ENCODE data around the gene SLAMF7.
A peak's percentile ranks its signal among the peaks of the same experiment; 100 is the strongest.

Gene SLAMF7

DNA sequence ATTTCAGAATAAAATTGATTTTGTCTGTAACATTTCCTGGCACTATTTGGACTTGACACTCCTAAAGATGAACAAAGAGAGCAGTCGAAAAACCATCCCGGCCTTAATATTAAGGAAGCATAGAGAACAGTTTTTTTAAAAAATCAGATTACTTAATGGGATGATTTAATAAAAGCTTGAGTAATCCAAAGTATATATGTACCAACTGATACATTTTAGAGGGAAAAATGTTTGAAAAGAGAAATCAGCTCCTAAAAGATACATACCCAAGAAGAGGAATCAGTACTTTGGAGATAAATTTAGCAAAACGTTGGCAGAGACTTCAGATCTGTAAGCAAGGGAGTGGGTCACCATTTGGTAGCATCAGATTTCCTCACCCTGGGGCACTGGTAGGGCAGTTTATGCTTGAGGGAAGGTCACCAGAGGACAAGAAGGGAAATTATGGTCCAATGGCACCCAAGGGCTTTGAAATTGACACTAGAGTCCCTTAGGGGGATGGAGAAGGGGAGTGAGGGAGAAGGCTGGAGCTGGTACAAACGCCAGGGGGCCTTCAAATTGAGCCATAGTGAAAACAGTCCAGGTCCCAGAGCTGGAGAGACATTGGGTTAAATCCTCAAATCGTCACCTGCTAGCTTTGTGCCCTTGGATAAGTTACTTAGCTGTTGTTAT, 5.9 kb downstream of the SLAMF7 start:
- FAIRE-seq = no peak
- DNase-seq (ENCODE audit: low spot score) = no peak

GRCh38 chr1:160745551-160745950, 6.5 kb downstream of the SLAMF7 start:
- no peak for DNase-seq (ENCODE audit: low spot score)
- FAIRE-seq = no peak

GRCh38 chr1:160746836-160747500, 7.9 kb downstream of the SLAMF7 start:
- DNase-seq (ENCODE audit: low spot score) (no peak), FAIRE-seq (no peak)

GRCh38 chr1:160747717-160748116, 8.7 kb downstream of the SLAMF7 start:
- DNase-seq (ENCODE audit: low spot score) (no peak), FAIRE-seq (no peak)

DNA sequence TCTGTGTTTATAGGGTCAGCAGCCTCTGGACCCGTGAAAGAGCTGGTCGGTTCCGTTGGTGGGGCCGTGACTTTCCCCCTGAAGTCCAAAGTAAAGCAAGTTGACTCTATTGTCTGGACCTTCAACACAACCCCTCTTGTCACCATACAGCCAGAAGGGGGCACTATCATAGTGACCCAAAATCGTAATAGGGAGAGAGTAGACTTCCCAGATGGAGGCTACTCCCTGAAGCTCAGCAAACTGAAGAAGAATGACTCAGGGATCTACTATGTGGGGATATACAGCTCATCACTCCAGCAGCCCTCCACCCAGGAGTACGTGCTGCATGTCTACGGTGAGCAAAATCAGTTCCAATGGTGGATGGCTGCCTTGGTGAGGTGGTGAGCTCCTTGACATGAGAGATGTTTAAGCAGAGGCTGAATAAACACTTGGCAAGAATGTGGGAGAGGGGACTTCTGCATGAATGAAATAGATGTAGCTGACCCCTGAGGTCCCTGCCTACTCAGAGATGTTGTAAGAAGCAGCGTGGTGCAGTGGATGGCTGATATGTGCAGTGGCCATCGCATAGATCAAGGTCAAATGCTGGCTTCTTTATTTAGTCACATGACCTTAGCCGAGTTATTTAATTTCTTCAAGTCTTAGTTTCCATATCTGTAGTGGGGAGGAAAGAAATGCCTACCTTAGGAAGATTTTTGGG, 9.3 kb downstream of the SLAMF7 start:
- FAIRE-seq (peak; percentile 46), DNase-seq (ENCODE audit: low spot score) (peak; percentile 71)

- FAIRE-seq (no peak), DNase-seq (ENCODE audit: low spot score) (peak; percentile 40)
These were observed 9.8 kb downstream of the SLAMF7 start for GRCh38 chr1:160748878-160749269.

- FAIRE-seq = no peak
These were observed 11.6 kb downstream of the SLAMF7 start for GRCh38 chr1:160750608-160751007.

DNA sequence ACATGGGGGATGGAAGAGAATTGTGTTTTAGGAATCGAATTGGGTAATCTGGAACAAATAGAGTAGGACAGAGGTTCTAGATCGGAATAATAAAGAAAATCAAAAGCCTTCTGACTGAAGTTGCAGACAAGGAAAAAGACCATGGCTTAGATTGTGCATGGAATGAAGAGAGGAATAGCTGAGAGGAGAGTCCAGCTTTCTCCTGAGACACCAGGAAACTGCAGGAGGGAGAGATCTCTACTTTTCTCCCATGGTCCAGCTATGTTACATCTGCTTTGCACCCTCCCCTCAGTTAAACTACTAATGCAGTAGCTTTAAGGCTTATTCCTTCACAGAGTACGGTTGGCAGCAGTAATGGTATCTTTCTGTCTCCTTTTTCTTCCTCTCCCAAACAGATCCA, 13.4 kb downstream of the SLAMF7 start:
- FAIRE-seq (no peak), DNase-seq (ENCODE audit: low spot score) (no peak)

More at GRCh38 chr1:160750608-160751007, 11.6 kb downstream of the SLAMF7 start:
- DNase-seq (ENCODE audit: low spot score) = no peak

- DNase-seq (ENCODE audit: low spot score) = no peak
- FAIRE-seq = no peak
These were observed 13.9 kb downstream of the SLAMF7 start for GRCh38 chr1:160752924-160753323.

- no peak for DNase-seq (ENCODE audit: low spot score)
- FAIRE-seq = no peak
These were observed 14.5 kb downstream of the SLAMF7 start for GRCh38 chr1:160753594-160753993.

GRCh38 chr1:160755461-160755860, 16.4 kb downstream of the SLAMF7 start:
- no peak for FAIRE-seq

DNA sequence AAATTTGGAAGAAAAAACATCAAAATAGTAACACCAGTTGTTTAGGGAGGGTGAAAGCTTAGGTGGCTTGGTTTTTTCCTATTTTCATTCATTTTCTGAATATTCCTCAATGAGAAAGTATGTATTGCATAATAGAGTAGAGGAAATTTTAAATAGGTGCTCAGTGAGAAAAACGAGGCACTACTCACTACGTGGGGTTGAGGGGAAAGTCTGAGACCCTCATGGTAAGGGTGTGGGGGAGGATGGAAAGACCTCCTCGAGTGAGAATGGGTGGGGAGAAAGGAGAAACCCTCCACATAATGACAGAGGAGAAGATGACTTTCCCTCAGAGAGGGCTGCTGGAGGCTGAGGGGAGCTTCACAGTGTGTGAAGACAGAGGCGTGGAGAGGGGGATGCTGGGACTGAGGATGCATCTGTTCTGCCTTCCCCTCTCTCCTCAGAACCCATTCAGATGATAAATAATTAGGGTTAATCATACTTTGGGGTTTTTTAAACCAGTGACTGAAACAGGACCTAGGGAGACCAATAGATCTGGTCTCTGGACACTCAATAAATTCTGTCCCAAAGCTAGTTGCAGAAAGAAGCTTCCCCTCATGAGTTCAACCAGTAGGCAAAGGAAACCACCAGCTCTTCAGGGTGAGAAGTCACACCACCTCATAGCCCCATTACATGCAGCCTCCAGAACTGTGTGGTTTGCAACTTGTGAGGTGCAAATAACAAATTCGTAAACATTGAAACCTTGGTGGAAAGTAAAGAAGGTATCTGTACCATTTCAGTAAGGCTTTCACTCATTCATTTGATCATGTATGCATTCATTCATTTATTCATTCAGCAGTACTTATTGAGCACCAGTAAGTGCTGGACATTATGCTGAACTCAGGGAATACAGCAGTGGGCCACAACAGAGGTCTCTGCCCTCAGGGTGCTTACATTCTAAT, 17.1 kb downstream of the SLAMF7 start:
- no peak for DNase-seq (ENCODE audit: low spot score)
- FAIRE-seq = peak; percentile 44

More at GRCh38 chr1:160755461-160755860, 16.4 kb downstream of the SLAMF7 start:
- DNase-seq (ENCODE audit: low spot score) = no peak

DNA sequence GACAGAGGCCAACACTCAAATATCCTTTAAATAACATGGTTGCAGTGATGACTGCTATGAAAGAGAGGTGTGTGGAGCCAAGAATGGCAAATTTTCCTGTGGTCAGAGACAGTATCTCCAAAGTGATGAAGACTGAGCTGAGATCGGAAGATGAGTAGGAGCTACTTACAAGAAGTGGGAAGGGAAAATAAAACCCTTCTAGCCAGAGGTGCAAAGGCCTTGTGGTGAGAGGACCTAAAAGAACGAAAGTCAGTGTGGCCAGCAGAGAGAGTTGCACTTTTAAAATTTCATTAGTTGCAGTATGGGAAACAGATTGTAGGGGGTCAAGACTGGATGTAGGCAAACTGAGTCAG, 17.8 kb downstream of the SLAMF7 start:
- FAIRE-seq = no peak

GRCh38 chr1:160758521-160758920, 19.5 kb downstream of the SLAMF7 start:
- FAIRE-seq (no peak), DNase-seq (ENCODE audit: low spot score) (no peak)

More for the DNA sequence above, 17.8 kb downstream of the SLAMF7 start:
- no peak for DNase-seq (ENCODE audit: low spot score)

- DNase-seq (ENCODE audit: low spot score) (no peak), FAIRE-seq (no peak)
These were observed 20.7 kb downstream of the SLAMF7 start for GRCh38 chr1:160759740-160760139.

- FAIRE-seq (no peak), DNase-seq (ENCODE audit: low spot score) (no peak)
These were observed 22.0 kb downstream of the SLAMF7 start for GRCh38 chr1:160761046-160761445.

- DNase-seq (ENCODE audit: low spot score) = no peak
- no peak for FAIRE-seq
These were observed 22.8 kb downstream of the SLAMF7 start for GRCh38 chr1:160761886-160762285.

GRCh38 chr1:160763993-160764392, 24.9 kb downstream of the SLAMF7 start:
- FAIRE-seq = no peak

DNA sequence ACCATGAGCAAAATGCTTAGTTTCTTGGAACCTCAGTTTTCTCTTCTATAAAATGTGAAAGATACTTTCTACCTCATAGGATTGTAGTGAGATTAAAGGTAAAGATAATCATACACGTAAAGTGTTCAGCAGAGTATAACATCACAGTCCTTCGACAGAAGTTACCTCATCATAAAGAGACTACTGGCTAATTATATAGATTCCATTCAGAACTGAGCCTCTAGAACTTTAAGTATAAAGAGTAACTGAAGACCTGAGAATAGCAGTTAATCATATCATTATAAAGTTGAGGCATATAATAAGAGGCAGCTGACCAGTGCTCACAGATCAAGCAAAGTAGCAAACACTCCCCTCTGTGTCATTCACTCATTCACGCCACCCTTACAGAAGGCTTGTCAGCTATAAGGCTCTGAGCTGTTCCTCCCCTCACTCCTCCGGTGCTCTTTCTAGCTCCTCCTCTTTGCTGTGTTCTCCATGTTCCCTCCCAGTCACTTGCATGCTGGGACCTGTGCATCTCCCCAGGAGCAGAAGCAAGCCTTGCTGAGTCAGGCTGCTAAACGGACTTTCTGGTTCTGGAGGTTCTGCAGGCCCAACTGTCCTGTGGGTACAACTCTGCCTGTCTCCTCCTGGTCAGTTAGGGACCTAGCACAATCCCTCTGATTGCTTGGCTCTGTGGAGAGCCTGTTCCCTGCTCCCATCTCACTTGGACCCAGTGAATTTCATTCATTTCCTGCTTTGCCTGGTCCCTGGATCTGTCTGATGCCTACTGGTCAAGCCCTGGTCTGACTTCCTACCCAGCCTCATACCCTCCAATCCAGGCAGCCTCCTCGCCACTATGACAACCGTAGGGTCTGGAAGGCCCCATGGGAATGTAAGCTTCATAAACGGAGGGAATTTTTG, 28.6 kb downstream of the SLAMF7 start:
- peak; percentile 27 for FAIRE-seq
- no peak for DNase-seq (ENCODE audit: low spot score)

More at GRCh38 chr1:160763993-160764392, 24.9 kb downstream of the SLAMF7 start:
- no peak for DNase-seq (ENCODE audit: low spot score)

GRCh38 chr1:160768295-160768657, 29.2 kb downstream of the SLAMF7 start:
- FAIRE-seq (no peak), DNase-seq (ENCODE audit: low spot score) (no peak)

Data from urothelium cell line (cell line).